Measurements from ENCODE around the gene PNPLA6. TPM values are rescaled to one million over a fixed set of nuclear protein-coding genes. Genes with fewer than 3 reads are reported as not detected.

PNPLA6 gene
- total RNA-seq, 1 experiment from 2014 or later = 75.8 TPM

DNA sequence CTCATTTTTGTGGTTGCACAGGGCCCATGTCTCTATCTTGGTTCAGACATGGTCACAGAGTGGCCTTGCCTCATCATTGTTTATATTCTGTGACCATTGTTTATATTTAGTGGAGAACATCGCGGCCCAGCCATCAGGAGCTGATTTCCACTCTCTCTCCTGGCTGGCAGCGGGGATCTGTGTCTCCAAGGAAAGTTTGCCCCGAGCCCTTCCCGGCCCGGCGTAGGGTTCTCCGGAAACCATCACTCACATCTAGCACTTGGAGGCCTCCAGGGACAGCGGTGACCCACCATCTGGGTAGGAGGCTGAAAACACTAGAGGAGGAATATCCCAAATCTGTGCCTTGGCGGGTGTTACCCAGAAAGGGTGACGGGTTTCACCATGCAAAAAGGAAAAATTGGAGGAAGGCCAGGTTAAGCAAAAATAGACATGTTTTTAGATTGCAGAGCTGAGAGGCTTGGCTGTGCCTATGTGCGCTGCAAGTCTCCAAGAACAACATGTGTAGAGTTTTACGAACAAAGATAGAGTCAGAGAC is 20.3 kb upstream of the PNPLA6 start:
- BruUV-seq (replicated peaks) = no TSS peak

DNA sequence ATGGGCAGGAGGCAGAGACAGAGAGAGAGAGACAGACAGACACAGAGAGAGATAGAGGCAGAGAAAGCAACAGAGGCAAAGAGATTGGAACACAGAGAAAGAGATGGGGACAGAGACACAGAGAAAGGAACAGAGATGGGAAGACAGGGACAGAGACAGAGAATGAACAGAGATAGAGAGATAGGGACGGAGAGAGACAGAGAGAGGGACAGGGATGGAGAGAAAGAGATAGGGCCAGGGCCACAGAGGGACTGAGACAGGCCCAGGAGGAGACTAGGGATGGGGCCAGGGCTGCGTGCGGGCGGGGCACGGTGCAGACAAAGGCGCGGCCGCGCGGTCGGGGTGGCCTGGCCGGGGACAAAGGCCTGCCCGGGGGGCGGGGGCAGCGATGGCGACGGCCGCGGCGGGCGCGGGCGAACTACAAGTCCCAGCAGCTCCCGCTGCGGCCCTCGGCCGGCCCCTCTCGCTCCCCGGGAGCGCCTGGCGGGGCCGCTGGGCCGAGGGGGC is 19.8 kb upstream of the PNPLA6 start, which contains the start of gene ZNF358:
TSS of gene ZNF358 (plus strand) at position 459 of the 507 bp plus-strand sequence. CDS start 3,140 bp downstream, outside the sequence.
- Mint-ChIP-seq H3K36me3 (ENCODE audit: insufficient read depth, unreplicated experiment) (no peaks in the 10 kb centered on the region), H3K27ac (ENCODE audit: low read depth, unreplicated experiment) (peak within 1 kb of the TSS; percentile 85), H3K4me1 (ENCODE audit: insufficient read depth, unreplicated experiment) (peaks cover 7% of the 10 kb centered on the region), H3K4me3 (ENCODE audit: unreplicated experiment) (peak within 1 kb of the TSS; percentile 74), H3K9me3 (ENCODE audit: unreplicated experiment) (no peaks in the 10 kb centered on the region), H3K27me3 (ENCODE audit: insufficient read depth, unreplicated experiment) (no peaks in the 10 kb centered on the region)
- DNase-seq (ENCODE audit: unreplicated experiment) = peak; percentile 44
- BruUV-seq (replicated peaks) = no TSS peak
- intact Hi-C loops (cut with micrococcal nuclease) = no loop called here
- POLR2A ChIA-PET = interaction anchor here (0.7 to 1.5 kb wide), 3 partner anchors 18 to 114 kb away, joined by 4 read pairs; partner anchors contain the start of genes PET100, PNPLA6 and XAB2
- TF ChIP-seq, protein P1, sequence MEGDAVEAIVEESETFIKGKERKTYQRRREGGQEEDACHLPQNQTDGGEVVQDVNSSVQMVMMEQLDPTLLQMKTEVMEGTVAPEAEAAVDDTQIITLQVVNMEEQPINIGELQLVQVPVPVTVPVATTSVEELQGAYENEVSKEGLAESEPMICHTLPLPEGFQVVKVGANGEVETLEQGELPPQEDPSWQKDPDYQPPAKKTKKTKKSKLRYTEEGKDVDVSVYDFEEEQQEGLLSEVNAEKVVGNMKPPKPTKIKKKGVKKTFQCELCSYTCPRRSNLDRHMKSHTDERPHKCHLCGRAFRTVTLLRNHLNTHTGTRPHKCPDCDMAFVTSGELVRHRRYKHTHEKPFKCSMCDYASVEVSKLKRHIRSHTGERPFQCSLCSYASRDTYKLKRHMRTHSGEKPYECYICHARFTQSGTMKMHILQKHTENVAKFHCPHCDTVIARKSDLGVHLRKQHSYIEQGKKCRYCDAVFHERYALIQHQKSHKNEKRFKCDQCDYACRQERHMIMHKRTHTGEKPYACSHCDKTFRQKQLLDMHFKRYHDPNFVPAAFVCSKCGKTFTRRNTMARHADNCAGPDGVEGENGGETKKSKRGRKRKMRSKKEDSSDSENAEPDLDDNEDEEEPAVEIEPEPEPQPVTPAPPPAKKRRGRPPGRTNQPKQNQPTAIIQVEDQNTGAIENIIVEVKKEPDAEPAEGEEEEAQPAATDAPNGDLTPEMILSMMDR (IDR thresholded peaks at IDR 0.05; ENCODE audit: unreplicated experiment) = no peak
- CTCF ChIA-PET = interaction anchor here (1.6 kb wide), 1 partner anchor 161 kb away, joined by 5 read pairs; no protein-coding TSS in a partner anchor

More for the DNA sequence above, 20.3 kb upstream of the PNPLA6 start:
- POLR2A ChIA-PET = interaction anchor here (0.6 to 1.5 kb wide), 4 partner anchors 18 to 131 kb away, joined by 3 to 4 read pairs (median 4); partner anchors contain the start of genes PET100, PNPLA6 and XAB2
- DNase-seq (ENCODE audit: unreplicated experiment) = no peak
- Mint-ChIP-seq H3K9me3 (ENCODE audit: unreplicated experiment) (no peaks in the 10 kb centered on the region), H3K36me3 (ENCODE audit: insufficient read depth, unreplicated experiment) (no peaks in the 10 kb centered on the region), H3K27me3 (ENCODE audit: insufficient read depth, unreplicated experiment) (no peaks in the 10 kb centered on the region), H3K4me1 (ENCODE audit: insufficient read depth, unreplicated experiment) (peaks cover 7% of the 10 kb centered on the region), H3K4me3 (ENCODE audit: unreplicated experiment) (peak overlapping the region; percentile 74), H3K27ac (ENCODE audit: low read depth, unreplicated experiment) (peak overlapping the region; percentile 85)
- TF ChIP-seq, protein P1 (IDR thresholded peaks at IDR 0.05; ENCODE audit: unreplicated experiment) = no peak
- CTCF ChIA-PET = no interaction called here
- intact Hi-C loops (cut with micrococcal nuclease) = no loop called here

DNA sequence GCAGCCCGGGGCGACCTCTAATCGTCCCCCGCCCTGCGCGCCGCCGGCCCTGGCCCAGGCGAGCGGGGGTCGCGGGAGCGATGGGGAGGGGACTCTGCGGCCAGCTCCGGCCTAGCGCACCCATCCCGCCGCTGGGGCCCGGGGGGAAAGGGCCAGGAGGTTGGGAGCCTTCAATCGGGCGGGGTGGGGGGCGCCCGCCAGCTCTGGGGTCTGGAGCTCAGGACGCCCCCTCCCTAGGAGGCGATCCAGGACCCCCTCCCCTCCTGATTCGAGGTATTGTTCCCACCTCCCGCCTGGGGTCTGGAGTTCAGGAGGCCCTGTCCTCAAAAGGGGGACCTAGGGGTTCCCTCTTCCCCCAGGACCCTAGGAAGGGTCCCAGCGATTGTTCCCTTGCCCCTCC is 19.2 kb upstream of the PNPLA6 start:
- intact Hi-C loops (cut with micrococcal nuclease) = no loop called here
- no TSS peak for BruUV-seq (replicated peaks)
- Mint-ChIP-seq H3K27ac (ENCODE audit: low read depth, unreplicated experiment) (peak overlapping the region; percentile 73), H3K4me1 (ENCODE audit: insufficient read depth, unreplicated experiment) (peaks cover 7% of the 10 kb centered on the region), H3K9me3 (ENCODE audit: unreplicated experiment) (no peaks in the 10 kb centered on the region), H3K4me3 (ENCODE audit: unreplicated experiment) (peak overlapping the region; percentile 68), H3K36me3 (ENCODE audit: insufficient read depth, unreplicated experiment) (no peaks in the 10 kb centered on the region), H3K27me3 (ENCODE audit: insufficient read depth, unreplicated experiment) (no peaks in the 10 kb centered on the region)
- DNase-seq (ENCODE audit: unreplicated experiment) = no peak
- CTCF ChIA-PET = interaction anchor here (1.0 to 1.6 kb wide), 2 partner anchors 139 to 162 kb away, joined by 3 to 5 read pairs; no protein-coding TSS in a partner anchor
- TF ChIP-seq, protein P1 (IDR thresholded peaks at IDR 0.05; ENCODE audit: unreplicated experiment) = no peak
- POLR2A ChIA-PET = interaction anchor here (0.8 to 1.5 kb wide), 2 partner anchors 19 to 127 kb away, joined by 3 to 4 read pairs; a partner anchor contains a TSS

DNA sequence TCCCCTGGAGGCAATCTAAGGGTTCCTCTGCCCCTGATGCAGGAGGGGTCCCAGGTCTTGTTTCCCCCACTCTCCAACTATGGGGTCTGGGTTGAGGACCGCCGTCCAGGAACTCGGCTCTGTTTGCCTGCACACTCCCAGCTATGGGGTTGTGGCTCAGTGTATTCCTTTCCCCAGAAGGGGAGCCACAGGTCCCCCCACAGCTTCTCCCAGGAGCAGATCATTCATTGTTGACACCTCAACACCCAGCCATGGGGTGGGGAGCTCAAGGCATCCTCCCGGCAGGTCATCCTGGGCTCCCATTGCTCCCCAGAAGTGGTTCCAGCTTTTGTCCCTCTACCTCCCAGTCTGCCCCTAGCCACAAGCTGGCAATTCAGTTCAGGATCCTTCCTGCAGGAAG is 18.6 kb upstream of the PNPLA6 start:
- no TSS peak for BruUV-seq (replicated peaks)
- H3K9me3 Mint-ChIP-seq (ENCODE audit: unreplicated experiment) = no peaks in the 10 kb centered on the region
- CTCF ChIA-PET = interaction anchor here (1.0 to 1.6 kb wide), 2 partner anchors 139 to 162 kb away, joined by 3 to 5 read pairs; no protein-coding TSS in a partner anchor
- POLR2A ChIA-PET = interaction anchor here (0.8 to 1.4 kb wide), 2 partner anchors 10 to 127 kb away, joined by 3 to 4 read pairs; no protein-coding TSS in a partner anchor
- H3K36me3 Mint-ChIP-seq (ENCODE audit: insufficient read depth, unreplicated experiment) = peaks cover 4% of the 10 kb centered on the region
- H3K4me1 Mint-ChIP-seq (ENCODE audit: insufficient read depth, unreplicated experiment) = peaks cover 10% of the 10 kb centered on the region
- TF ChIP-seq, protein P1 (IDR thresholded peaks at IDR 0.05; ENCODE audit: unreplicated experiment) = no peak
- peak overlapping the region; percentile 73 for H3K27ac Mint-ChIP-seq (ENCODE audit: low read depth, unreplicated experiment)
- intact Hi-C loops (cut with micrococcal nuclease) = no loop called here
- no peaks in the 10 kb centered on the region for H3K27me3 Mint-ChIP-seq (ENCODE audit: insufficient read depth, unreplicated experiment)
- DNase-seq (ENCODE audit: unreplicated experiment) = no peak
- peak overlapping the region; percentile 68 for H3K4me3 Mint-ChIP-seq (ENCODE audit: unreplicated experiment)

Data from MCF 10A (cell line).